Panc1 (cell line): ENCODE data around the gene AFF4.

Source experiments
- CTCF ChIP-seq: fragments of 450-650 bp; IDR thresholded peaks from 2 replicates; pipeline ENCODE4 v1.5.1; 2017; ENCODE audit warnings: mild to moderate bottlenecking
- TF ChIP-seq, protein P1 (sequence below), 2 experiments: IDR thresholded peaks; 2 replicates each; pipeline ENCODE4 v1.6.1; 2011 to 2012; ENCODE audit warnings: low read depth in 2 of 2, control low read depth in 1 of 2, low read length in 1 of 2, mild to moderate bottlenecking in 1 of 2, moderate library complexity in 1 of 2; ENCODE audit not compliant: insufficient read depth in 1 of 2

GRCh38 chr5:132949136-132949535, 14.3 kb downstream of the AFF4 start:
- no peak for TF ChIP-seq CTCF
- TF ChIP-seq, protein P1, sequence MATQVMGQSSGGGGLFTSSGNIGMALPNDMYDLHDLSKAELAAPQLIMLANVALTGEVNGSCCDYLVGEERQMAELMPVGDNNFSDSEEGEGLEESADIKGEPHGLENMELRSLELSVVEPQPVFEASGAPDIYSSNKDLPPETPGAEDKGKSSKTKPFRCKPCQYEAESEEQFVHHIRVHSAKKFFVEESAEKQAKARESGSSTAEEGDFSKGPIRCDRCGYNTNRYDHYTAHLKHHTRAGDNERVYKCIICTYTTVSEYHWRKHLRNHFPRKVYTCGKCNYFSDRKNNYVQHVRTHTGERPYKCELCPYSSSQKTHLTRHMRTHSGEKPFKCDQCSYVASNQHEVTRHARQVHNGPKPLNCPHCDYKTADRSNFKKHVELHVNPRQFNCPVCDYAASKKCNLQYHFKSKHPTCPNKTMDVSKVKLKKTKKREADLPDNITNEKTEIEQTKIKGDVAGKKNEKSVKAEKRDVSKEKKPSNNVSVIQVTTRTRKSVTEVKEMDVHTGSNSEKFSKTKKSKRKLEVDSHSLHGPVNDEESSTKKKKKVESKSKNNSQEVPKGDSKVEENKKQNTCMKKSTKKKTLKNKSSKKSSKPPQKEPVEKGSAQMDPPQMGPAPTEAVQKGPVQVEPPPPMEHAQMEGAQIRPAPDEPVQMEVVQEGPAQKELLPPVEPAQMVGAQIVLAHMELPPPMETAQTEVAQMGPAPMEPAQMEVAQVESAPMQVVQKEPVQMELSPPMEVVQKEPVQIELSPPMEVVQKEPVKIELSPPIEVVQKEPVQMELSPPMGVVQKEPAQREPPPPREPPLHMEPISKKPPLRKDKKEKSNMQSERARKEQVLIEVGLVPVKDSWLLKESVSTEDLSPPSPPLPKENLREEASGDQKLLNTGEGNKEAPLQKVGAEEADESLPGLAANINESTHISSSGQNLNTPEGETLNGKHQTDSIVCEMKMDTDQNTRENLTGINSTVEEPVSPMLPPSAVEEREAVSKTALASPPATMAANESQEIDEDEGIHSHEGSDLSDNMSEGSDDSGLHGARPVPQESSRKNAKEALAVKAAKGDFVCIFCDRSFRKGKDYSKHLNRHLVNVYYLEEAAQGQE (IDR thresholded peaks at IDR 0.05; ENCODE audit: insufficient read depth in 1 of 2, low read depth in 2 of 2, low read length in 1 of 2) = no peak
